H1 (cell line): ENCODE data around the gene NEDD4L. TPM values are rescaled to one million over a fixed set of nuclear protein-coding genes. Genes with fewer than 3 reads are reported as not detected.

Source experiments
- CTCF ChIA-PET: fragments of 300-600 bp; sonication (Branson Sonifier 250); formaldehyde crosslinking; loops from one replicate; lab custom pipeline; 2021; ENCODE audit not compliant: partially characterized antibody; lab: Charles Lee
- POLR2A ChIA-PET: fragments of 300-600 bp; sonication (Branson Sonifier 250); formaldehyde crosslinking; loops from one replicate; lab custom pipeline; 2021; ENCODE audit warnings: inconsistent platforms; ENCODE audit not compliant: partially characterized antibody; lab: Charles Lee
- DNase-seq, 2 experiments: peaks; one replicate each; pipeline versions ENCODE4 v3.0.0 to v3.0.0-alpha.2; 2010 to 2022; ENCODE audit warnings: low spot score in 2 of 2, low read depth in 1 of 2, mixed read lengths in 1 of 2
- FAIRE-seq: peaks from 2 replicates; lab custom pipeline; 2011; peaks lifted over from hg19 to GRCh38; lab: Jason Lieb, UNC
- H2AFZ ChIP-seq: 2 replicates; pipeline ENCODE4 v1.8.1; 2012; ENCODE audit warnings: low read length, inconsistent platforms
- H2AK5ac ChIP-seq: 2 replicates; pipeline ENCODE4 v1.6.1; 2013; ENCODE audit warnings: low read depth, low read length
- H2BK120ac ChIP-seq: replicated peaks from 2 replicates; pipeline ENCODE3; 2013; ENCODE audit warnings: low read depth, low read length, inconsistent platforms
- H2BK12ac ChIP-seq: 2 replicates; pipeline ENCODE4 v1.6.1; 2013; ENCODE audit warnings: low read depth, low read length
- H2BK15ac ChIP-seq: 2 replicates; pipeline ENCODE4 v1.6.1; 2013; ENCODE audit warnings: low read length
- H2BK20ac ChIP-seq: 2 replicates; pipeline ENCODE4 v1.6.1; 2013; ENCODE audit warnings: low read length
- H2BK5ac ChIP-seq: 2 replicates; pipeline ENCODE4 v1.6.1; 2013; ENCODE audit warnings: low read depth, low read length
- H3K14ac ChIP-seq: 2 replicates; pipeline ENCODE4 v1.6.1; 2013; ENCODE audit warnings: inconsistent platforms; ENCODE audit not compliant: insufficient read length
- H3K18ac ChIP-seq: 2 replicates; pipeline ENCODE4 v1.6.1; 2013; ENCODE audit warnings: low read length; ENCODE audit errors: extremely low read depth
- H3K23ac ChIP-seq: 2 replicates; pipeline ENCODE4 v1.6.1; 2013; ENCODE audit warnings: inconsistent platforms; ENCODE audit not compliant: insufficient read length
- H3K23me2 ChIP-seq: 2 replicates; pipeline ENCODE4 v1.6.1; 2013; ENCODE audit warnings: low read depth, low read length
- H3K27ac ChIP-seq: 2 replicates; pipeline ENCODE4 v1.6.1; 2011; ENCODE audit warnings: low read depth, low read length, inconsistent platforms
- H3K27me3 ChIP-seq, 4 experiments: replicated peaks in 1 of 4; 1 replicate in 1 of 4; 2 replicates in 3 of 4; pipeline versions ENCODE4 v1.6.1 to v1.8.1; 2011 to 2013; ENCODE audit warnings: low read length in 3 of 4, mild to moderate bottlenecking in 3 of 4, inconsistent platforms in 2 of 4, mixed read lengths in 2 of 4, moderate library complexity in 1 of 4; ENCODE audit not compliant: control insufficient read depth in 3 of 4, insufficient read depth in 3 of 4; ENCODE audit errors: extremely low read depth in 1 of 4
- H3K36me3 ChIP-seq, 4 experiments: 2 replicates each; pipeline versions ENCODE4 v1.6.1 to v1.8.1; 2011 to 2013; ENCODE audit warnings: mild to moderate bottlenecking in 4 of 4, low read length in 3 of 4, moderate library complexity in 2 of 4, control low read depth in 1 of 4, inconsistent platforms in 1 of 4; ENCODE audit not compliant: insufficient read depth in 4 of 4, control insufficient read depth in 2 of 4
- H3K4ac ChIP-seq: replicated peaks from 2 replicates; pipeline ENCODE3; 2013; ENCODE audit warnings: low read length, low read depth, mixed read lengths, inconsistent platforms; ENCODE audit not compliant: insufficient read length
- H3K4me1 ChIP-seq, 4 experiments: replicated peaks in 1 of 4; 1 replicate in 1 of 4; 2 replicates in 3 of 4; pipeline versions ENCODE4 v1.6.1 to v1.8.1; 2011 to 2013; ENCODE audit warnings: low read length in 3 of 4, inconsistent platforms in 2 of 4, mixed read lengths in 1 of 4; ENCODE audit not compliant: insufficient read depth in 4 of 4, control insufficient read depth in 3 of 4
- H3K4me2 ChIP-seq, 2 experiments: 2 replicates each; pipeline versions ENCODE4 v1.6.1 to v1.8.1; 2011 to 2013; ENCODE audit warnings: low read depth in 2 of 2, low read length in 2 of 2, control low read depth in 1 of 2, inconsistent platforms in 1 of 2, mild to moderate bottlenecking in 1 of 2; ENCODE audit not compliant: insufficient read depth in 1 of 2
- H3K4me3 ChIP-seq, 4 experiments: fragments of 200-600, 300-600 bp in 1 of 4; sonication (generic), shearing (Covaris generic), sonication (Bioruptor Twin) in 1 of 4; 2 replicates each; pipeline versions ENCODE4 v1.5.1 to v1.8.1; 2011 to 2016; ENCODE audit warnings: low read length in 4 of 4, low read depth in 3 of 4, control low read depth in 2 of 4, inconsistent platforms in 2 of 4, mild to moderate bottlenecking in 2 of 4, mixed read lengths in 1 of 4, moderate library complexity in 1 of 4; ENCODE audit not compliant: insufficient read depth in 2 of 4; ENCODE audit errors: extremely low read depth in 1 of 4
- H3K56ac ChIP-seq: replicated peaks from 2 replicates; pipeline ENCODE3; 2013; ENCODE audit warnings: low read depth, mild to moderate bottlenecking, mixed read lengths, low read length, inconsistent platforms; ENCODE audit not compliant: insufficient read length
- H3K79me1 ChIP-seq: 2 replicates; pipeline ENCODE4 v1.6.1; 2013; ENCODE audit warnings: low read depth, low read length, control low read depth
- H3K79me2 ChIP-seq, 2 experiments: 2 replicates each; pipeline versions ENCODE4 v1.6.1 to v1.8.1; 2012 to 2013; ENCODE audit warnings: low read length in 2 of 2, mild to moderate bottlenecking in 2 of 2, inconsistent platforms in 1 of 2; ENCODE audit not compliant: insufficient read depth in 2 of 2, control insufficient read depth in 1 of 2
- H3K9ac ChIP-seq, 4 experiments: replicated peaks in 1 of 4; 1 replicate in 1 of 4; 2 replicates in 3 of 4; pipeline versions ENCODE4 v1.6.1 to v1.8.1; 2011 to 2013; ENCODE audit warnings: low read depth in 3 of 4, low read length in 3 of 4, control low read depth in 2 of 4, mild to moderate bottlenecking in 2 of 4, moderate library complexity in 2 of 4, inconsistent platforms in 1 of 4; ENCODE audit errors: extremely low read depth in 1 of 4
- H3K9me3 ChIP-seq, 2 experiments: 2 replicates each; pipeline versions ENCODE4 v1.6.1 to v1.8.1; 2012 to 2013; ENCODE audit warnings: mild to moderate bottlenecking in 2 of 2, moderate library complexity in 2 of 2, control low read depth in 1 of 2, inconsistent platforms in 1 of 2, low read depth in 1 of 2, low read length in 1 of 2, mixed read lengths in 1 of 2; ENCODE audit not compliant: insufficient read depth in 2 of 2
- H4K20me1 ChIP-seq, 2 experiments: replicated peaks in 1 of 2; 2 replicates each; pipeline versions ENCODE3 to v1.8.1; 2011 to 2013; ENCODE audit warnings: inconsistent platforms in 2 of 2, low read length in 2 of 2, mild to moderate bottlenecking in 1 of 2; ENCODE audit not compliant: insufficient read depth in 2 of 2, control insufficient read depth in 1 of 2
- H4K5ac ChIP-seq: 2 replicates; pipeline ENCODE4 v1.6.1; 2013; ENCODE audit warnings: low read length, low read depth, mixed read lengths, inconsistent platforms; ENCODE audit not compliant: insufficient read length
- H4K8ac ChIP-seq: 2 replicates; pipeline ENCODE4 v1.8.0; 2013; ENCODE audit warnings: mild to moderate bottlenecking, moderate library complexity, low read length, inconsistent platforms; ENCODE audit not compliant: insufficient read depth; ENCODE audit errors: extremely low read depth
- H4K91ac ChIP-seq: replicated peaks from 2 replicates; pipeline ENCODE3; 2013; ENCODE audit warnings: low read length, mixed read lengths, inconsistent platforms; ENCODE audit not compliant: insufficient read length
- CHD1 ChIP-seq: IDR thresholded peaks from 2 replicates; pipeline ENCODE4 v1.6.1; 2012; ENCODE audit warnings: low read depth, low read length, improper control_type of control experiment
- CHD2 ChIP-seq: IDR thresholded peaks from 2 replicates; pipeline ENCODE4 v1.6.1; 2012; ENCODE audit warnings: low read length, improper control_type of control experiment
- GABPA ChIP-seq: IDR thresholded peaks from 2 replicates; pipeline ENCODE4 v1.6.1; 2011; ENCODE audit warnings: mild to moderate bottlenecking, low read length, moderate library complexity, borderline replicate concordance; ENCODE audit not compliant: insufficient read depth
- KDM1A ChIP-seq: fragments of 200-600, 300-600 bp; sonication (generic); IDR thresholded peaks from 2 replicates; pipeline ENCODE4 v1.7.1; 2016; ENCODE audit warnings: mild to moderate bottlenecking, low read length, borderline replicate concordance
- RFX5 ChIP-seq: IDR thresholded peaks from 2 replicates; pipeline ENCODE4 v1.6.1; 2011; ENCODE audit warnings: low read depth, low read length, improper control_type of control experiment, borderline replicate concordance
- SP2 ChIP-seq: IDR thresholded peaks from 2 replicates; pipeline ENCODE4 v1.6.1; 2012; ENCODE audit warnings: mild to moderate bottlenecking, low read length, inconsistent platforms
- SRF ChIP-seq: IDR thresholded peaks from 2 replicates; pipeline ENCODE4 v1.6.1; 2011; ENCODE audit warnings: mild to moderate bottlenecking, low read depth, low read length, moderate library complexity
- SUZ12 ChIP-seq: fragments of 200-600 bp; sonication (generic); IDR thresholded peaks from 2 replicates; pipeline ENCODE4 v1.6.1; 2012; ENCODE audit warnings: mild to moderate bottlenecking, inconsistent platforms, low read length, moderate library complexity, mixed read lengths
- YY1 ChIP-seq: IDR thresholded peaks from 2 replicates; pipeline ENCODE4 v1.6.1; 2011; ENCODE audit warnings: low read depth, mild to moderate bottlenecking, low read length
- ZNF274 ChIP-seq: IDR thresholded peaks from 2 replicates; pipeline ENCODE4 v1.7.0; 2012; ENCODE audit warnings: low read length, borderline replicate concordance; ENCODE audit errors: extremely low read depth
- WGBS, 2 experiments: shearing (Covaris generic) in 1 of 2; methylation state at CpG; one replicate each; pipeline versions ENCODE4 v1.1.6 to v1.1.7; 2013 to 2015; ENCODE audit warnings: low lambda C conversion rate in 2 of 2, mixed read lengths in 2 of 2, inconsistent platforms in 1 of 2, low coverage in 1 of 2, missing lambda C conversion rate in 1 of 2; ENCODE audit not compliant: insufficient replicate concordance in 2 of 2, insufficient coverage in 1 of 2, insufficient read length in 1 of 2; ENCODE audit errors: extremely low coverage in 1 of 2, missing lambda C conversion rate in 1 of 2; 5-methylcytosine and 5-hydroxymethylcytosine counted together
- polyA plus RNA-seq, 7 experiments: library from polyadenylated mRNA; depleted of rRNA in 3 of 7; stranded (reverse) in 5 of 7; unstranded in 2 of 7; fragments of >200 nt in 5 of 7; fragments of 200-250 nt in 2 of 7; gene quantifications; 1 replicate in 5 of 7; 2 replicates in 1 of 7; 4 replicates in 1 of 7; pipeline versions ENCODE4 v1.2.1 to v1.2.3, GENCODE V29; 2011 to 2013; ENCODE audit warnings: missing spikeins in 2 of 7, mixed read lengths in 2 of 7
- total RNA-seq: library from RNA; stranded (reverse); fragmentation: NEBNext Ultra II Directional; extraction: Animal tissue kit (Norgen Biotek cat#: 25700); gene quantifications from 2 replicates; pipeline ENCODE4 v1.2.1, GENCODE V29; 2021
- TF ChIP-seq, protein P1 (sequence below): IDR thresholded peaks from 2 replicates; pipeline ENCODE4 v1.6.1; 2012; ENCODE audit warnings: low read length, inconsistent platforms

The NEDD4L gene
- total and polyA plus RNA-seq, 2 of the 8 experiments (the other 6 are each of a cell fraction or from before 2014, with no cell fraction given): 37.3 to 69.8 TPM

GRCh38 chr18:58255701-58256311, 211.8 kb downstream of the NEDD4L start:
- Histone ChIP-seq H3K4ac (no peak overlapping the region), H3K79me1 (peaks cover 3% of the 10 kb centered on the region; the same call in 1 of the 2 replicates), H2BK120ac (no peak overlapping the region), H2AFZ (no peak overlapping the region), H4K8ac (peak overlapping the region; percentile 90), H3K23me2 (no peaks in the 10 kb centered on the region), H3K27me3 (no peaks in the 10 kb centered on the region), H3K23ac (no peak overlapping the region), H2BK5ac (peak overlapping the region; percentile 49), H3K9ac (no peak overlapping the region), H3K9me3 (no peaks in the 10 kb centered on the region), H3K36me3 (peaks cover 0 to 11% (median 4%) of the 10 kb centered on the region in 4 experiments; a peak in 2 of 8 replicates), H3K4me1 (peaks cover 10 to 35% (median 22%) of the 10 kb centered on the region in 4 experiments), H4K20me1 (peaks cover 0 to 3% of the 10 kb centered on the region in 2 experiments), H4K5ac (peak overlapping the region; percentile 67), H2BK15ac (no peak overlapping the region; the same call in 1 of the 2 replicates), H2BK12ac (peak overlapping the region; percentile 72; the same call in 1 of the 2 replicates), H3K56ac (no peak overlapping the region), H3K18ac (peak overlapping the region; percentile 65; the same call in 1 of the 2 replicates), H3K4me3 (no peak overlapping the region), H3K4me2 (peak overlapping the region; percentile 74 to 86; a peak in 3 of 4 replicates), H3K27ac (no peak overlapping the region), H3K79me2 (peaks cover 0 to 45% of the 10 kb centered on the region in 2 experiments; a peak in 2 of 4 replicates), H2AK5ac (0 out of 2 replicates have a peak overlapping the region, but pooled peaks have one; percentile 9), H4K91ac (peak overlapping the region; percentile 22), H2BK20ac (no peak overlapping the region), H3K14ac (no peak overlapping the region)
- ChIA-PET CTCF (interaction anchor here (0.7 to 2.5 kb wide), 7 partner anchors 27 to 311 kb away, joined by 3 to 14 read pairs (median 3); no protein-coding TSS in a partner anchor), POLR2A (interaction anchor here (0.5 to 0.6 kb wide), 2 partner anchors 50 to 93 kb away, joined by 3 read pairs; no protein-coding TSS in a partner anchor)
- WGBS, 2 experiments: 94% methylated on average over 58 of the region's 67 CpGs; no CpG with 5 or more reads in 1 of the 2 experiments
- no peak for DNase-seq
- FAIRE-seq: no peak
- TF ChIP-seq GABPA (no peak), CHD1 (no peak), CHD2 (no peak), SRF (no peak), YY1 (no peak), KDM1A (no peak), ZNF274 (no peak), SUZ12 (no peak), RFX5 (no peak), SP2 (no peak)
- TF ChIP-seq, protein P1, sequence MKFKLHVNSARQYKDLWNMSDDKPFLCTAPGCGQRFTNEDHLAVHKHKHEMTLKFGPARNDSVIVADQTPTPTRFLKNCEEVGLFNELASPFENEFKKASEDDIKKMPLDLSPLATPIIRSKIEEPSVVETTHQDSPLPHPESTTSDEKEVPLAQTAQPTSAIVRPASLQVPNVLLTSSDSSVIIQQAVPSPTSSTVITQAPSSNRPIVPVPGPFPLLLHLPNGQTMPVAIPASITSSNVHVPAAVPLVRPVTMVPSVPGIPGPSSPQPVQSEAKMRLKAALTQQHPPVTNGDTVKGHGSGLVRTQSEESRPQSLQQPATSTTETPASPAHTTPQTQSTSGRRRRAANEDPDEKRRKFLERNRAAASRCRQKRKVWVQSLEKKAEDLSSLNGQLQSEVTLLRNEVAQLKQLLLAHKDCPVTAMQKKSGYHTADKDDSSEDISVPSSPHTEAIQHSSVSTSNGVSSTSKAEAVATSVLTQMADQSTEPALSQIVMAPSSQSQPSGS: no peak
